Epidermal melanocyte (primary cell): ENCODE data around the gene TNRC18.
"Not testable (repeated sequence)": the region's sequence is repeated elsewhere in the genome, so short reads cannot be mapped to it uniquely, and the experiment has no call there.

Source experiments
- DNase-seq: peaks from one replicate; pipeline ENCODE4 v3.0.0; 2011; ENCODE audit warnings: low spot score; ENCODE audit not compliant: insufficient read length

The TNRC18 gene

DNA sequence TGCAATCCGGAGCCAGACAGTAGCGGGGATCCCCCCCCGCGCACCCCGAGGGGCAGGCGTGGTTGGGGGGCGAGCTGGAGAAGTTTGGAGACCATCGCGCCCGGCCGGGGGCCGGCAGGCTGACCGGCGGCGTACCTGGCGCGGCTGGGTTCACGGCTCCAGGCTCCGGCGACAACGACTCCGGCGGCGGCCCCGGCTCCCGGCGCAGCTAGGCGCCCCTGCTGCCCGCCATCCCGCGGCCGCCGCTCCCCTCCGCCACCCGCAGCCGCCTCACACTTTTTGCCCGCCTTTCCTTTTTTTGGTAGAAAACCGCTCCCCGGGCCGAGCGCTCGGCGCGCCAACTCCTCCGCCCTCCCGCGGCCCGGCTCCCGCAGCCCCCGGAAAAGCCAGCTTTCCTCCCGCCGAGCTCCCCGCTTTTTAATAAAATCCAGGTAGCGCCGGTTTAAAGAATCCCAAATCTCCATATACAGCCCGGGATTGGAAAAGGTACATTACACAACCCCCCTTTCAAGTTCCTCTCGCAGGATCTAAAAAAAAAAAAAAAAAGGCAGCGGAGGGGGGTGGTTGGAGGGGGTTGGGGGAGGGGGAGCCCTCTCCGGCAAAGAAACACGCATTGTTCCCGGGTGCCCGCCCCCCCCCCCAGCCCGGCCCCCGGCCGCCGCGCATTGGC is at the start of gene TNRC18:
TSS of gene TNRC18 (minus strand) at position 529 of the 670 bp plus-strand sequence. CDS start 2,588 bp downstream, outside the sequence.
- no peak for DNase-seq

DNA sequence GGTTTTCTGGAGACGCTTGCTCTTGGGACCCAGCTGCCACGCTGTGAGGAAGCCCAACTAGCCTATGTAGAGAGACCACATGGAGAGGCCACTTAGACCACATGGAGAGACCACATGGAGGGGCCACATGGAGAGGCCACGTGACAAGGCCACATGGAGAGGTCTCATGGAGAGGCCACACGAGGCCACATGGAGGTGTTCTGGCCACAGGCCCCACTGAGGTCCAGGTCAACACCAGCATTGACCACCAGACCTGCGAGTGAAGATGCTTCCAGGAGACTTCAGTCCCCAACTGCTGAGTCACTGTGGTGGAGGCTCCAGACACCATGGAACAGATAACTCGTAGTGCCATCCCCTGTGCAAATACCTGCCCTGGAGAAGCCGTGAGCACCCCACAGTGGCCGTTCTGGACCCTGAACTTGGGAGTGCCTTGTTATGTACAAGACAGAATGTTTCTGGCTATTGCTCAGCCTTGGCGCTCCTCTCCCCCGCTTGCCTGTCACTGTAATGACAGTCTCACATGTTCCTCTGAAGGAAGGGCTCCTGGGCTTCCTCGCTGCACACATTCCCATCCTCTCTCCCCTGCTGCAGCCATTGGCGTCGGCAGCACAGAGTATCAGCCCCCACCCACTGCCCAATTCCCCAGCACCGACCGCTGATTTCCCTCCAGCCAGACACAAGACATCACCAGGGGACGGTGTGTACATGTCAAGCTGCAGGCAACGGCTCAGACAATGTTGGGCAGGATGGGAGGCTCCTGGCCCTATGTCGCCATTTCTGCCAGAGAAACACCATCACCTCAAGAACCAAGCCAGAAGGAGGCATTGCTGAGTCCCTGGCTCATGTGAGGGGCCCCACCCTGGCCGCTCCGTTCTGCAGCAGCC is 49.0 kb upstream of the TNRC18 start:
- peak; percentile 9 for DNase-seq

GRCh38 chr7:5471623-5472022 is 48.0 kb upstream of the TNRC18 start:
- DNase-seq = not testable (repeated sequence)

GRCh38 chr7:5470816-5471215 is 47.2 kb upstream of the TNRC18 start:
- DNase-seq = peak; percentile 5

GRCh38 chr7:5470167-5470532 is 46.5 kb upstream of the TNRC18 start:
- no peak for DNase-seq

- peak; percentile 10 for DNase-seq
Measured at GRCh38 chr7:5469375-5470166, 45.9 kb upstream of the TNRC18 start.

DNA sequence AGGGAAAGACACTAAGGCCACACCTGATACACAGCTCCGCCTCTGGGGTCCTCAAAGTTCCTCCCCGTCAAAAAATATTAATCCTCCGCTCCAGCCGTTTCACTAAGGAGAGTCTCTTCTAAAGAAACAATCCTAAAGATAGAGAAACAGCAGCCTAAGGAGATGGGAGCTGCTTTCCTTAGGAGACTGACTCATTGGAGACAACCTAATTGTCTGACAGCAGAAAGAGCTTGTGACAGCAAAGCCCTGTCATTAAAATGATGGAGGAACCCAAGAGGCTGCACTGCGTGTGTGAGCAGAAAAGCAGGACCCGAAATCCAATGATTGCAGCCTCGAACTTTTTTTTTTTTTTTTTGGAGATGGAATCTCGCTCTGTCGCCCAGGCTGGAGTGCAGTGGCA is 44.0 kb upstream of the TNRC18 start:
- DNase-seq = no peak

DNA sequence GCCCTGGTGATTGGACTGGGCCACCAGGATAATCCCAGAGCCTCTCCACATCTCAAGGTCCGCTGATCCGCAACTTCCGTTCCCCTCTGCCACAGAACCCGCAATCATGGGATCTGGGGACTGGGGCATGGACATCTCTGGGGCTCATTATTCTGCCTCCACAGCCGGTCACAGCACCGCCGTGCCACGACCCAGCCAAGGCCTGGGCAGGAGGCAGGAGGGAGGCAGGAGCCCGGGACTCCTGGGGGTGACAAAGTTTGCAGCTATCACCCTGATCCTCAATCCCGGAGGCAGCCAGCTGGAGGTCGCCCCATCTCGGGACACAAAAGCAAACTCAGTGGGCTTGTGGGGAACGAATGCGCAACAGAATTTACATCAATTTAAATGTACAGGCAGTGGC is 42.9 kb upstream of the TNRC18 start:
- DNase-seq = no peak

DNA sequence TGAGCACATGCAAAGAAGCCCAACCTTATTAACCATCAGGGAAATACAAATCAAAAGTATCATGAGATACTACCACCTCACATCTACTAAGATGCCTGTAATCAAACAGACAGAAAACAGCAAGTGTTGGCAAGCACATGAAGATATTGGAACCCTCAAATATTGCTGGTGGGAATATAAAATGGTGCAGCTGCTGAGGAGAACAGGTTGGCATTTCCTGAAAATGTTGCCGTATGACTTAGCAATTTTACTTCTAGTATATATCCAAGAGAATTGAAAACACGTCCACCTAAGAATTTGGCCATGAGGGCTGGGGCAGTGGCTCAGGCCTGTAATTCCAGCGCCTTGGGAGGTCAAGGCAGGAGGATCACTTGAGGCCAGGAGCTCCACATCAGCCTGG is 39.4 kb upstream of the TNRC18 start:
- DNase-seq = no peak

- no peak for DNase-seq
Measured at GRCh38 chr7:5462216-5462615, 38.6 kb upstream of the TNRC18 start.

DNA sequence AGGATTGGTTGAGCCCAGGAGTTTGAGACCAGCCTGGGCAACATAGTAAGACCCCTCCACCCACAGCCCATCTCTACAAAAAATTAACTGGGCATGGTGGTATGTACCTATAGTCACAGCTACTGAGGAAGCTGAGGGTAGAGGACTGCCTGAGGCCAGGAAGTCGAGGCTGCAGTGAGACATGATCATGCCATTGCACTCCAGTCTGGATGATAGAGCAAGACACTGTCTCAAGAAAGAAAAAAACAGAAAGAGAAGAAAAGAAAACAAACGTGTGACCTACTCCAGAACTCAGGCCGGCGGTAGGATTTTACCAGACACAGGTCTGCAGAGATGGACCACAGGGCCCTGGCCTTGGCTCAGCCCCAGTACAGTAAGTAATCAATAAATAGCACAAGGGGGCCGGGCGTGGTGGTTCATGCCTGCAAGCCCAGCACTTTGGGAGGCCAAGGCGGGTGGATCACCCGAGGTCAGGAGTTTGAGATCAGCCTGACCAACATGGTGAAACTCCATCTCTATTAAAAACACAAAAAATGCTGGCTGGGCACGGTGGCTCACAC is 35.4 kb upstream of the TNRC18 start:
- DNase-seq = no peak

GRCh38 chr7:5457245-5457735 is 33.7 kb upstream of the TNRC18 start:
- DNase-seq = no peak

- no peak for DNase-seq
Measured at GRCh38 chr7:5456409-5456808, 32.8 kb upstream of the TNRC18 start.

DNA sequence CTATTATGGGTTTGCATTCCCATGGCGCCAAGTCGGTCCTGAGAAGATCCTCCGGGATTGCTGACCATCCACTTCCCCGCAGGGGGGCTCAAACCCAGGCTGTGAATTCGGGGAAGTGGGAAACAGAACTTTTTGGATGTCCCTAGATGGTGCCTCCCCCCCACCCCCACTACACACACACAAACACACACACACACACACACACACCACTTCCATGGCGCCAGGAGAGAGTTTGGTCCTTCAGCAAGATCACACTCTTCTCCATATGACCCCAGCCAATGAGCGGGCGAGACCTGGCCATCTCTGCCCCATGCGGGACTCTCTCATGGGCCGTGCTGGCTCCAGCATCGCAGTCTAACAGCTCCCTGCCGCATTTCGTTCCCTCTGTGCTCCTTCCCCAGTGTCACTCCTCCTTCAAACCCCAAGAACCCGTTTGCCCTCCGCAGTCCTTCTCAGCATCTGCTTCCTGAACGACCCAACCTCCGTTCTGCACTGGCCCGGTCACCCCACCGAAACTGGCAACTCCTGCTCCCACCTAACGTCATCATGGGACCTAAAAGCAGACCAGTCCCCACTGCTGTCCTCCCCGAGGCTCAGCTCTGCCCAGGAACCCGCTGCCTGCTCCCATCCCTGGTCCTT is 32.1 kb upstream of the TNRC18 start:
- DNase-seq = no peak

- DNase-seq = no peak
Measured at GRCh38 chr7:5455175-5455574, 31.5 kb upstream of the TNRC18 start.

- no peak for DNase-seq
Measured at GRCh38 chr7:5454485-5454884, 30.9 kb upstream of the TNRC18 start.

GRCh38 chr7:5453566-5454075 is 30.0 kb upstream of the TNRC18 start:
- DNase-seq = no peak

GRCh38 chr7:5452937-5453540 is 29.4 kb upstream of the TNRC18 start:
- DNase-seq = no peak

GRCh38 chr7:5452470-5452899 is 28.9 kb upstream of the TNRC18 start:
- DNase-seq = no peak

GRCh38 chr7:5451391-5451790 is 27.8 kb upstream of the TNRC18 start:
- no peak for DNase-seq
